Measurements from ENCODE around the gene MMD2. TPM values are rescaled to one million over a fixed set of nuclear protein-coding genes. Genes with fewer than 3 reads are reported as not detected.

MMD2 gene
- total RNA-seq, 2 experiments from 2014 or later: not detected

Other genes starting within 250 kb of the MMD2 start
- gene AP5Z1, start 183.6 kb downstream of the MMD2 start, total RNA-seq: 10 to 100 TPM; 15.3 to 18.1 TPM
- gene PAPOLB, start 97.2 kb downstream of the MMD2 start, total RNA-seq: not detected
- gene RADIL, start 75.5 kb downstream of the MMD2 start, total RNA-seq: under 1 TPM; 0.42 to 0.55 TPM
- 1 to 10 TPM; 5.6 to 6.5 TPM for gene RBAK, start 86.7 kb upstream of the MMD2 start, total RNA-seq
- gene WIPI2, start 231.0 kb upstream of the MMD2 start, total RNA-seq: 10 to 100 TPM; 42.6 to 45.1 TPM